ENCODE data around the gene IFNGR2.

Gene IFNGR2

DNA sequence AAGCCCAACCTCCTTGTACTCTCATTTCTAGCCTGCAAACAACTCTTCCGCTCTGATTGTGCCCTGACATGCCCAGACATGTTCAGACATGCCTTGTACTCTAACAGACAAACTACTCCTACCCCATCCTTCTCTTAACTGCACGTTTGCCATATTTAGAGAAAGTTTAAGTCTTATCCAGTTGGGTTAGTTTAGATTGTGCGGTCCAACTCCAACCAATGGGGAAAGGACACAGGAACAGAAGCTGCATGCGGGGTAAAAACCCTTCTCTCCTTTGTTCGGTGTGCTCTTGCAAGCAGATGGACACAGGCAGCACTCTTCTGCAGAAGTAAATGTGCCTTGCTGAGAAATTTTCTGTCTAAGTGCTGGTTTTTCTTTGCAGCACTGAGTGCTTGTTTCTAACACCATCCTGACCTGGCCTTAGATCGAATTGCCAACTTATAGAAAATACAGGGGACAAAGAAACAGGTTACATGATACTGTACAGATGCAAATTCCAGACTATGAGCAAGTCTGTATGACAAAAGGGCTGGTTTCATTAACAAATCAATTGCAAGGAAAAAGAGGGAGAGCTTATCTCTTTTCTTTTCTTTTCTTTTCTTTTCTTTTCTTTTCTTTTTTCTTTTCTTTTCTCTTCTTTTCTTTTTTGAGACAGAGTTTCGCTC lies 35.8 kb upstream of the IFNGR2 start:
- H3K27me3 ChIP-seq (replicated peaks; ENCODE audit: control insufficient read depth, insufficient read depth, low read length), result no peaks in the 10 kb centered on the region
- peaks cover 32% of the 10 kb centered on the region for H3K9me3 ChIP-seq (ENCODE audit: control insufficient read depth, low read length)
- peak overlapping the region; percentile 59 for H3K4me3 ChIP-seq (ENCODE audit: low read length)
- no peak overlapping the region for H3K9ac ChIP-seq (ENCODE audit: low read length)
- no peaks in the 10 kb centered on the region for H3K36me3 ChIP-seq (ENCODE audit: control insufficient read depth, insufficient read depth, low read length, severe bottlenecking)
- no peaks in the 10 kb centered on the region for H3K4me1 ChIP-seq (ENCODE audit: control insufficient read depth, insufficient read depth, low read length)
- no peak for DNase-seq (ENCODE audit: low read depth)

DNA sequence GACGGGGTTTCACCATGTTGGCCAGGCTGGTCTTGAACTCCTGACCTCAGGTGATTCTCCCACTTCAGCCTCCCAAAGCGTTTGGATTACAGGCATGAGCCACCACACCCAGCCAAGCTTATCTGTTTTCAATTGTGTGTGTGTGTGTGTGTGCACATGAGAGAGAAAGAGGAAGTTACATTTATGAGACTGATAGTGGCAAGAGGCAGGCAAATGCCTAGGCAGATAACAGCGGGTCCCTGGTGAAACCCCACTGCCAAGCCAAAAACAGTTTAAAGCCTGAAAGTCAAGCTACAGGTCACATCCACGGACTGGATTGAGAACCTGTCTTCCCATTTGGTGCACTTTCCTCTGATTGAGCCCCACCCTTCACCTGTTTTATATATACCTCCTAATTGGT lies 35.1 kb upstream of the IFNGR2 start:
- no peak overlapping the region for H3K9ac ChIP-seq (ENCODE audit: low read length)
- H3K4me3 ChIP-seq (ENCODE audit: low read length), result no peak overlapping the region
- no peaks in the 10 kb centered on the region for H3K27me3 ChIP-seq (replicated peaks; ENCODE audit: control insufficient read depth, insufficient read depth, low read length)
- H3K4me1 ChIP-seq (ENCODE audit: control insufficient read depth, insufficient read depth, low read length), result no peaks in the 10 kb centered on the region
- peaks cover 32% of the 10 kb centered on the region for H3K9me3 ChIP-seq (ENCODE audit: control insufficient read depth, low read length)
- H3K36me3 ChIP-seq (ENCODE audit: control insufficient read depth, insufficient read depth, low read length, severe bottlenecking), result no peaks in the 10 kb centered on the region
- no peak for DNase-seq (ENCODE audit: low read depth)

DNA sequence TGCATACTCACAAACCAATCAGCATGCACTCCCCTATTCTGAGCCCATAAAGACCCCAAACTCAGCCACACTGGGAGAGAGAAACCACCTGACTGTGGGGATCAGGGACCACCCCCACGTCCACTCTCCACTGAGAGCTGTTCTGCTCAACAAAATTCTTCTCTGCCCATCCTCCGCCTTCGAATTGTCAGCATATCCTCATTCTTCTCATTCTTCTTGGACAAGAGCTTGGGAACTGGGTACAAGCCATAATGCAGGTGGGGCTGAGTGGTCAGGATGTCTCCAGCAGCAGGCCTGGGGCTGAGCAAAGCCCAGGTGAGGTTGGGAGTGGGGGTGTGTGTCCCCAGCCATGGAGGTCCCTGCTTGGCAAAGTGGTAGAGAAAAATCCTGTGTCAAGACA lies 34.6 kb upstream of the IFNGR2 start:
- Histone ChIP-seq H3K36me3 (ENCODE audit: control insufficient read depth, insufficient read depth, low read length, severe bottlenecking) (no peaks in the 10 kb centered on the region), H3K27me3 (replicated peaks; ENCODE audit: control insufficient read depth, insufficient read depth, low read length) (no peaks in the 10 kb centered on the region), H3K9ac (ENCODE audit: low read length) (no peak overlapping the region), H3K9me3 (ENCODE audit: control insufficient read depth, low read length) (peaks cover 32% of the 10 kb centered on the region), H3K4me3 (ENCODE audit: low read length) (no peak overlapping the region), H3K4me1 (ENCODE audit: control insufficient read depth, insufficient read depth, low read length) (peaks cover 3% of the 10 kb centered on the region)
- DNase-seq (ENCODE audit: low read depth), result no peak

DNA sequence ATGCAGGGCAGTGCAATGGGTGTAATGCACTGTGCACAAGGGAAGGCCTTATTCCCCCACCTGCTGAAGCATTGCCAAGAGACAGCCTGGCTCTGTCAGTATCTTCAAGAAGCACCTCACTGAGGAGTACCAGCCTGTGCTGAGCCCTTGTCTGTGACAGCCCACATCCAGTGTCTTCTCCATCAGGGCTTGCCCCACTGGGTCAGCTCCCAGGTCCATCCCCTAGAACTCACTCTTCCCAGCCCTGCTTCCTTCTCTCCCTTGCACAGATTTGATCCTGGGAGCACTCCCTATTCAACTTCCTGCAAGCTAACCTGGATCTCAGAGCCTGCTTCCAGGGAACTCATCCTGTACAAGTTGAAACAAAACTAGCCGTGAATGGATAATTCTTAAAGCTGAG lies 33.6 kb upstream of the IFNGR2 start:
- H3K9ac ChIP-seq (ENCODE audit: low read length), result no peak overlapping the region
- H3K4me3 ChIP-seq (ENCODE audit: low read length), result no peak overlapping the region
- peaks cover 32% of the 10 kb centered on the region for H3K9me3 ChIP-seq (ENCODE audit: control insufficient read depth, low read length)
- DNase-seq (ENCODE audit: low read depth), result no peak
- no peaks in the 10 kb centered on the region for H3K27me3 ChIP-seq (replicated peaks; ENCODE audit: control insufficient read depth, insufficient read depth, low read length)
- peaks cover 13% of the 10 kb centered on the region for H3K4me1 ChIP-seq (ENCODE audit: control insufficient read depth, insufficient read depth, low read length)
- no peaks in the 10 kb centered on the region for H3K36me3 ChIP-seq (ENCODE audit: control insufficient read depth, insufficient read depth, low read length, severe bottlenecking)

DNA sequence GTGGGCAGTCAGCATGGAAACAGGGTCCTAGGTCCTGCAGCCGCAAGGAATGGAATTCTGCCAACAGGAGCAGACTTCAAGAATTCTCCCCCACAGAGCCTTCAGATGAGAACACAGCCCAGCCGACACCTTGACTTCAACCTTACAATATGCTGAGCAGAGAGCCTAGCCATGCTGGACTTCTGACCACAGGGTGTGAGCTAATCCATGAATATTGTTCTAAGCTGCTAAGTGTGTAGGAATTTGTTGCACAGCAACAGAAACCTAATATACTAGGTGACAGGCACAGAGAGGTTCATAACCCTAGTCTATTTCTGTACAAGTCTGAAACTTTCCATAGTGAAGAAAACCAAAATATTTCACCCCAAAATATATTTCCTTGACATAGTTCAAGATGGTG lies 32.9 kb upstream of the IFNGR2 start:
- Histone ChIP-seq H3K27me3 (replicated peaks; ENCODE audit: control insufficient read depth, insufficient read depth, low read length) (no peaks in the 10 kb centered on the region), H3K4me3 (ENCODE audit: low read length) (no peak overlapping the region)

DNA sequence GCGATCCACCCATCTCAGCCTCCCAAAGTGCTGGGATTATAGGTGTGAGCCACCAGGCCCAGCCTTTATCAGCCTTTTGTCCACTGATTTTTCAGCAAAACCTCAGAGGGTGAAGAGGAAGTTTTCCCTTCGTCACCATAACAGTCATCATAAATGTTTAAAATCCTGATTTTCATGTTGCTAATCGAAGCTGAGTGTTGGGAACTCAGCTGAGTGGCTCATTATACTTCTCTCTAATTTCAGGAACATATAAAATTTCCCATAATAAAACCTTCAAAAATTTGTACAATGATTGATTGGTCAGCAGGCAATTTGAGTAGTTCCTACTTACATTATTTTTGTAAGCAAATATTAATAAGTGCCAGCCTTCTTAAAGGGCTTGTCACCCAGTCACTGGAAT lies 31.8 kb upstream of the IFNGR2 start:
- no peak for DNase-seq (ENCODE audit: low read depth)
- H3K27me3 ChIP-seq (replicated peaks; ENCODE audit: control insufficient read depth, insufficient read depth, low read length), result no peaks in the 10 kb centered on the region
- peaks cover 31% of the 10 kb centered on the region for H3K9me3 ChIP-seq (ENCODE audit: control insufficient read depth, low read length)
- no peak overlapping the region for H3K4me3 ChIP-seq (ENCODE audit: low read length)
- H3K4me1 ChIP-seq (ENCODE audit: control insufficient read depth, insufficient read depth, low read length), result peaks cover 20% of the 10 kb centered on the region
- no peak overlapping the region for H3K9ac ChIP-seq (ENCODE audit: low read length)
- H3K36me3 ChIP-seq (ENCODE audit: control insufficient read depth, insufficient read depth, low read length, severe bottlenecking), result no peaks in the 10 kb centered on the region

More for the DNA sequence above, 32.9 kb upstream of the IFNGR2 start:
- no peaks in the 10 kb centered on the region for H3K36me3 ChIP-seq (ENCODE audit: control insufficient read depth, insufficient read depth, low read length, severe bottlenecking)
- peaks cover 20% of the 10 kb centered on the region for H3K4me1 ChIP-seq (ENCODE audit: control insufficient read depth, insufficient read depth, low read length)
- H3K9me3 ChIP-seq (ENCODE audit: control insufficient read depth, low read length), result peaks cover 32% of the 10 kb centered on the region
- DNase-seq (ENCODE audit: low read depth), result no peak
- H3K9ac ChIP-seq (ENCODE audit: low read length), result no peak overlapping the region

DNA sequence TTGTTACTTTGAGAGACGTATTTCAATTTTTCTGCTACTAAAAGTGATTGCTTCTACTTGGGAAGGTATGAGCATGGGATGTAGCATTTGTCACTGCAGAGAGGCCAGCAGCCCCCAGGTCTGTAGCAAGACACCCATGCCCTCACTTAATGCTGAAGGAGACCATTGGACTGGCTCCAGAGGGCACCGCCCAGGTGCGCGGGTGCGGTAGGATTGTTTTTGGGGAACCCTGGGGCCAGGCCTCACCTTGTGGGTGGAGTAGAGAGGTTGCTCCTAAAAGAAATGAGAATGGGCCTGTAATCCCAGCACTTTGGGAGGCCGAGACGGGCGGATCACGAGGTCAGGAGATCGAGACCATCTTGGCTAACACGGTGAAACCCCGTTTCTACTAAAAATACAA lies 30.6 kb upstream of the IFNGR2 start:
- no peak for DNase-seq (ENCODE audit: low read depth)

DNA sequence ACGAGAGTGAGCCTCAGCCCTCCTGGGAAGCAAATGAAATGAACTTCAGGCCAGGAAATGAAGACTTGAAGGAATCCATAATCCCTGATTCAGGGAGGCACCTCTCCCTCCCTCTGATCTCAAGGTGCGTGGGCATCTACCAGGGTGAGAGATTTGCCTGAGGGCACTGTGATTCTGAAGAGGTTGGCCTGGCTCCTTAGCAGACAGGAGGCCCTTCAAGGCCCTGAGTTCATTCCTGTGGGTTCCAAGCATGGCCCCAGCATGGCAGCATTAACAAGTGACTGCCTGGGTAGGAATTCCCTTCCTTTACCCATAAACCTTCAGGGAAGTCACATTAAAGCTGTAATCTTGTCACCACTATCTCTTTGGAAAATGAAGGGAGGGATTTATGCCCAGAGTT lies 29.8 kb upstream of the IFNGR2 start:
- DNase-seq (ENCODE audit: low read depth), result no peak
- H3K4me3 ChIP-seq (ENCODE audit: low read length), result no peak overlapping the region
- no peak overlapping the region for H3K9ac ChIP-seq (ENCODE audit: low read length)
- H3K36me3 ChIP-seq (ENCODE audit: control insufficient read depth, insufficient read depth, low read length, severe bottlenecking), result no peaks in the 10 kb centered on the region
- peaks cover 11% of the 10 kb centered on the region for H3K9me3 ChIP-seq (ENCODE audit: control insufficient read depth, low read length)
- no peaks in the 10 kb centered on the region for H3K27me3 ChIP-seq (replicated peaks; ENCODE audit: control insufficient read depth, insufficient read depth, low read length)
- H3K4me1 ChIP-seq (ENCODE audit: control insufficient read depth, insufficient read depth, low read length), result peaks cover 20% of the 10 kb centered on the region

More for the DNA sequence above, 30.6 kb upstream of the IFNGR2 start:
- Histone ChIP-seq H3K36me3 (ENCODE audit: control insufficient read depth, insufficient read depth, low read length, severe bottlenecking) (no peaks in the 10 kb centered on the region), H3K4me3 (ENCODE audit: low read length) (no peak overlapping the region), H3K9me3 (ENCODE audit: control insufficient read depth, low read length) (peaks cover 19% of the 10 kb centered on the region), H3K27me3 (replicated peaks; ENCODE audit: control insufficient read depth, insufficient read depth, low read length) (no peaks in the 10 kb centered on the region), H3K9ac (ENCODE audit: low read length) (no peak overlapping the region), H3K4me1 (ENCODE audit: control insufficient read depth, insufficient read depth, low read length) (peaks cover 20% of the 10 kb centered on the region)

DNA sequence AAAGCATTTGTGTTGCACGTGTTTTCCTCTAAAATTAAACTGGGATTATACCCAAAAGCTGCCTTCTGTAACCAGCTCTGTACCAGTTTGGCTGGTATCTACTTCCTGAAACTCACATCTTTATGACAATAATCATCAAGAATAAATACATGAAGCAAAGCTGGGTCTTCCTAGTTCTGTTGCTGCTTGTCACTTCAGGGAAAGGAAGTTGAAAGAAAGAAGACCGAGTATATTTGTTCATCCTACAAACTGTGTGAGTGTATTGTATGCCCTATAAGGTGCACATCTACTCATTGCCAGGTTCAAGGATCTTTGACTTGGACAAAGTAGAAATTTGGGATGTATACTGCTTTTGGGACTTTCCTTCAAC lies 29.1 kb upstream of the IFNGR2 start:
- Histone ChIP-seq H3K4me1 (ENCODE audit: control insufficient read depth, insufficient read depth, low read length) (peaks cover 20% of the 10 kb centered on the region), H3K4me3 (ENCODE audit: low read length) (peak overlapping the region; percentile 18), H3K27me3 (replicated peaks; ENCODE audit: control insufficient read depth, insufficient read depth, low read length) (no peaks in the 10 kb centered on the region), H3K9me3 (ENCODE audit: control insufficient read depth, low read length) (peaks cover 8% of the 10 kb centered on the region), H3K36me3 (ENCODE audit: control insufficient read depth, insufficient read depth, low read length, severe bottlenecking) (no peaks in the 10 kb centered on the region), H3K9ac (ENCODE audit: low read length) (peak overlapping the region; percentile 1)
- DNase-seq (ENCODE audit: low read depth), result no peak

DNA sequence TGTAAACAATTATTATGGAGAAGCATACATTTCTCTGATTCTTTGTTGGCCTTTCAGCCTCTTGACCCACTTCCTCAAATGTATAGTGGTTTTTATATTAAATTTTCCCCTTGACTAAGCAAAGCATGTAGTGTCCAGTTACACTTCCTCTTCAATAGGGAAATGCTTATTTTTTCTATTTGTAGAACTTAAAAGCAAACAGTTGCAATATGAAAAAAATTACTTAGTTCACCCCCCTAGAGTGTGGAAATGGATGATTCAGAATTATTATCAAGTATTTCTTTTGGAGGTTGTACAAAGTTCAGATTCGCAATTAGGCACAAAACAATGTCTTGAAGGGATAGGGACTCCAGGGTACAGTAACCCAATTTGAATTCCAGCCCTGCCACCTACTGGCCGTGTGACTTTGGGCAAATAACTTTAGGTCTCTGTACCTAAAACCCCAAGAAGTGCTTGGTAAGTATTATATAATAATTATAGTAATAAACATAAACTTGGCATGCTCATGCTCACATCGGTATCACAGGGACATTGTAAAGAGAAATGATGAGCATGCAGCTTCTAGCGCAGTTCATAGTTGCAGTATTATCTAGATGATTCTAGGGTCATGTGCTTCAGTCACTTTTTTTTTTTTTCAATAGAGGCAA lies 28.6 kb upstream of the IFNGR2 start:
- Histone ChIP-seq H3K36me3 (ENCODE audit: control insufficient read depth, insufficient read depth, low read length, severe bottlenecking) (no peaks in the 10 kb centered on the region), H3K9ac (ENCODE audit: low read length) (peak overlapping the region; percentile 30), H3K4me1 (ENCODE audit: control insufficient read depth, insufficient read depth, low read length) (peaks cover 21% of the 10 kb centered on the region), H3K27me3 (replicated peaks; ENCODE audit: control insufficient read depth, insufficient read depth, low read length) (no peaks in the 10 kb centered on the region), H3K4me3 (ENCODE audit: low read length) (peak overlapping the region; percentile 18), H3K9me3 (ENCODE audit: control insufficient read depth, low read length) (peaks cover 6% of the 10 kb centered on the region)
- peak; percentile 74 for DNase-seq (ENCODE audit: low read depth)

DNA sequence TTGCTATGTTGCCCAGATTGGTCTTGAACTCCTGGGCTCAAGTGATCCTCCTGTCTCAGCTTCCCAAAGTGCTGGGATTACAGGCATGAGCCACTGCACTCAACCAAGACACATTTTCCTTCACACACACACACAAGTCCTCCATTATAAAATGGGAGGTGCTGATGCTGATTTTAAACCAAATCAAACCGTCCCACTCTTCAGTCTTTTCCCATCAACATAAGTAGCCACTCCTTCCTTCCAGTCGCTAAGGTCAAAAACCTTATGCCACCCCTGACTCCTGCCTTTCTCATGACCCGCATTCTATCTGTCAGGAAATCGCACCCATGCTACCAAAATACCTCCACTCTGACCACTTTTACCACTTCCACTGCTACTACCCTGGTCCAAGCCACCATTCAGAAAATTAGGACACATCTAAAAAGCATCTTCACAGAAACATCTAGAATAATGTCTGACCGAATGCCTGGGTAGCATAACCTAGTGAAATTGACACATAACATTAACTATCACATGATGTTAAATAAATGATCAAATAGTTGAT lies 28.0 kb upstream of the IFNGR2 start:
- peaks cover 27% of the 10 kb centered on the region for H3K4me1 ChIP-seq (ENCODE audit: control insufficient read depth, insufficient read depth, low read length)
- H3K27me3 ChIP-seq (replicated peaks; ENCODE audit: control insufficient read depth, insufficient read depth, low read length), result no peaks in the 10 kb centered on the region
- no peak for DNase-seq (ENCODE audit: low read depth)
- peaks cover 2% of the 10 kb centered on the region for H3K9me3 ChIP-seq (ENCODE audit: control insufficient read depth, low read length)
- peak overlapping the region; percentile 30 for H3K9ac ChIP-seq (ENCODE audit: low read length)
- H3K4me3 ChIP-seq (ENCODE audit: low read length), result no peak overlapping the region
- no peaks in the 10 kb centered on the region for H3K36me3 ChIP-seq (ENCODE audit: control insufficient read depth, insufficient read depth, low read length, severe bottlenecking)
